ENCODE measurements around the gene SKAP2. TPM values are rescaled to one million over a fixed set of nuclear protein-coding genes. Genes with fewer than 3 reads are reported as not detected.

The SKAP2 gene
- total RNA-seq, 2 donors from 2014 or later: 3.3 to 3.4 TPM

- Mint-ChIP-seq H3K36me3 (ENCODE audit: low read depth) (no peaks in the 10 kb centered on the region), H3K9me3 (no peaks in the 10 kb centered on the region), H3K4me3 (peak overlapping the region; percentile 3), H3K4me1 (peaks cover 20% of the 10 kb centered on the region), H3K27me3 (ENCODE audit: insufficient read depth) (no peaks in the 10 kb centered on the region), H3K27ac (no peak overlapping the region)
- no peak overlapping the region for H3K9ac ChIP-seq (ENCODE audit: extremely low read depth, low read length, poor library complexity, severe bottlenecking)
- H3K4me3 ChIP-seq (ENCODE audit: low read length): no peak overlapping the region
- TF ChIP-seq CTCF (conservative IDR thresholded peaks at IDR 0.05): no peak
- H3K4me1 ChIP-seq (ENCODE audit: control insufficient read depth, insufficient read depth, low read length): no peaks in the 10 kb centered on the region
- H3K27me3 ChIP-seq (ENCODE audit: control insufficient read depth, insufficient read depth, low read length, poor library complexity, severe bottlenecking): peaks cover 7% of the 10 kb centered on the region
- H3K9me3 ChIP-seq (ENCODE audit: control insufficient read depth, low read length): no peaks in the 10 kb centered on the region
- DNase-seq: no peak
- H3K27ac ChIP-seq (ENCODE audit: low read depth, low read length): peak overlapping the region; percentile 96
- WGBS, 2 experiments (ENCODE audit: insufficient coverage in 1 of 2, insufficient read length in 1 of 2): 66 to 90% methylated on average over 2 to 7 of the region's 7 CpGs
- H3K36me3 ChIP-seq (ENCODE audit: control insufficient read depth, insufficient read depth, low read length): no peaks in the 10 kb centered on the region
Observed at GRCh38 chr7:26658389-26659084, 205.9 kb downstream of the SKAP2 start.

GRCh38 chr7:26657686-26658388 lies 206.6 kb downstream of the SKAP2 start:
- DNase-seq: peak; percentile 49
- peaks cover 7% of the 10 kb centered on the region for H3K27me3 ChIP-seq (ENCODE audit: control insufficient read depth, insufficient read depth, low read length, poor library complexity, severe bottlenecking)
- no peaks in the 10 kb centered on the region for H3K9me3 Mint-ChIP-seq

GRCh38 chr7:26657206-26657641 lies 207.2 kb downstream of the SKAP2 start:
- H3K4me3 Mint-ChIP-seq: no peak overlapping the region
- peaks cover 20% of the 10 kb centered on the region for H3K4me1 Mint-ChIP-seq
- H3K36me3 Mint-ChIP-seq (ENCODE audit: low read depth): no peaks in the 10 kb centered on the region
- Histone ChIP-seq H3K4me3 (ENCODE audit: low read length) (no peak overlapping the region), H3K9me3 (ENCODE audit: control insufficient read depth, low read length) (no peaks in the 10 kb centered on the region), H3K27me3 (ENCODE audit: control insufficient read depth, insufficient read depth, low read length, poor library complexity, severe bottlenecking) (peaks cover 1% of the 10 kb centered on the region), H3K9ac (ENCODE audit: extremely low read depth, low read length, poor library complexity, severe bottlenecking) (no peak overlapping the region), H3K4me1 (ENCODE audit: control insufficient read depth, insufficient read depth, low read length) (no peaks in the 10 kb centered on the region), H3K27ac (ENCODE audit: low read depth, low read length) (peak overlapping the region; percentile 96), H3K36me3 (ENCODE audit: control insufficient read depth, insufficient read depth, low read length) (no peaks in the 10 kb centered on the region)
- DNase-seq: no peak
- H3K9me3 Mint-ChIP-seq: no peaks in the 10 kb centered on the region
- no peak overlapping the region for H3K27ac Mint-ChIP-seq
- TF ChIP-seq CTCF (conservative IDR thresholded peaks at IDR 0.05): peak; percentile 61
- 63 to 65% methylated on average over 2 of the region's 2 CpGs for WGBS, 2 experiments (ENCODE audit: insufficient coverage in 1 of 2, insufficient read length in 1 of 2)
- no peaks in the 10 kb centered on the region for H3K27me3 Mint-ChIP-seq (ENCODE audit: insufficient read depth)

More at GRCh38 chr7:26657686-26658388, 206.6 kb downstream of the SKAP2 start:
- Histone ChIP-seq H3K4me3 (ENCODE audit: low read length) (no peak overlapping the region), H3K9me3 (ENCODE audit: control insufficient read depth, low read length) (no peaks in the 10 kb centered on the region), H3K4me1 (ENCODE audit: control insufficient read depth, insufficient read depth, low read length) (no peaks in the 10 kb centered on the region), H3K27ac (ENCODE audit: low read depth, low read length) (peak overlapping the region; percentile 96), H3K36me3 (ENCODE audit: control insufficient read depth, insufficient read depth, low read length) (no peaks in the 10 kb centered on the region), H3K9ac (ENCODE audit: extremely low read depth, low read length, poor library complexity, severe bottlenecking) (no peak overlapping the region)
- WGBS, 2 experiments (ENCODE audit: insufficient coverage in 1 of 2, insufficient read length in 1 of 2): 12 to 28% methylated on average over 10 to 12 of the region's 15 CpGs
- no peak for TF ChIP-seq CTCF (conservative IDR thresholded peaks at IDR 0.05)
- Mint-ChIP-seq H3K4me1 (peaks cover 20% of the 10 kb centered on the region), H3K27ac (peak overlapping the region; percentile 15), H3K36me3 (ENCODE audit: low read depth) (no peaks in the 10 kb centered on the region), H3K27me3 (ENCODE audit: insufficient read depth) (no peaks in the 10 kb centered on the region), H3K4me3 (peak overlapping the region; percentile 3)

Data from endodermal cell (in vitro differentiated cells).